Fibroblast of pulmonary artery (primary cell): ENCODE results near the gene ABHD12B.
"Not testable (repeated sequence)": the region's sequence is repeated elsewhere in the genome, so short reads cannot be mapped to it uniquely, and the experiment has no call there.

Experiments used
- DNase-seq: peaks from one replicate; pipeline ENCODE4 v3.0.0-alpha.2; 2010; ENCODE audit warnings: low read depth
- H3K4me3 ChIP-seq: replicated peaks from 2 replicates; pipeline ENCODE4 v1.5.1; 2011; ENCODE audit warnings: low read depth, mild to moderate bottlenecking, control low read depth, low read length, moderate library complexity
- CTCF ChIP-seq: IDR thresholded peaks from 2 replicates; pipeline ENCODE4 v1.5.1; 2011; ENCODE audit warnings: mild to moderate bottlenecking, control low read depth, low read length, inconsistent platforms; ENCODE audit errors: missing control alignments

ABHD12B gene

GRCh38 chr14:50935126-50936015 is 63.5 kb downstream of the ABHD12B start:
- H3K4me3 ChIP-seq, result no peak overlapping the region
- DNase-seq, result no peak
- TF ChIP-seq CTCF, result no peak

GRCh38 chr14:50936016-50936340 is 64.1 kb downstream of the ABHD12B start:
- DNase-seq, result no peak
- H3K4me3 ChIP-seq, result no peak overlapping the region
- TF ChIP-seq CTCF, result no peak

- no peak for TF ChIP-seq CTCF
- H3K4me3 ChIP-seq, result no peak overlapping the region
- DNase-seq, result no peak
These were observed 65.0 kb downstream of the ABHD12B start for GRCh38 chr14:50936882-50937281.

- TF ChIP-seq CTCF, result no peak
- no peak overlapping the region for H3K4me3 ChIP-seq
- DNase-seq, result peak; percentile 65
These were observed 65.5 kb downstream of the ABHD12B start for GRCh38 chr14:50937325-50937724.

- DNase-seq, result no peak
- H3K4me3 ChIP-seq, result no peak overlapping the region
- TF ChIP-seq CTCF, result no peak
These were observed 65.9 kb downstream of the ABHD12B start for GRCh38 chr14:50937800-50938199.

GRCh38 chr14:50941151-50941550 is 69.3 kb downstream of the ABHD12B start:
- no peak overlapping the region for H3K4me3 ChIP-seq
- DNase-seq, result no peak
- no peak for TF ChIP-seq CTCF

GRCh38 chr14:50941638-50942037 is 69.8 kb downstream of the ABHD12B start:
- not testable (repeated sequence) for DNase-seq, H3K4me3 ChIP-seq
